Esophagus mucosa (tissue), 1 donor: ENCODE results near the gene PTOV1. TPM values are rescaled to one million over a fixed set of nuclear protein-coding genes. Genes with fewer than 3 reads are reported as not detected.

Source experiments
- ATAC-seq: fragments of 200-7000 bp; cut with Tn5 transposase; one replicate; pipeline ENCODE4 v1.9.1; 2020
- total RNA-seq: library from RNA; stranded (reverse); gene quantifications from one replicate; pipeline ENCODE4 v1.2.4, GENCODE V29; 2023
- donor health status: DM: yes; HTN: yes; CAD: no.

Gene PTOV1
- total RNA-seq, 1 donor from 2014 or later: 58.5 TPM

- no peak for ATAC-seq
These were observed 25.0 kb downstream of the PTOV1 start for GRCh38 chr19:49875857-49876421.

GRCh38 chr19:49876422-49877019, 25.6 kb downstream of the PTOV1 start:
- ATAC-seq: peak; percentile 76

DNA sequence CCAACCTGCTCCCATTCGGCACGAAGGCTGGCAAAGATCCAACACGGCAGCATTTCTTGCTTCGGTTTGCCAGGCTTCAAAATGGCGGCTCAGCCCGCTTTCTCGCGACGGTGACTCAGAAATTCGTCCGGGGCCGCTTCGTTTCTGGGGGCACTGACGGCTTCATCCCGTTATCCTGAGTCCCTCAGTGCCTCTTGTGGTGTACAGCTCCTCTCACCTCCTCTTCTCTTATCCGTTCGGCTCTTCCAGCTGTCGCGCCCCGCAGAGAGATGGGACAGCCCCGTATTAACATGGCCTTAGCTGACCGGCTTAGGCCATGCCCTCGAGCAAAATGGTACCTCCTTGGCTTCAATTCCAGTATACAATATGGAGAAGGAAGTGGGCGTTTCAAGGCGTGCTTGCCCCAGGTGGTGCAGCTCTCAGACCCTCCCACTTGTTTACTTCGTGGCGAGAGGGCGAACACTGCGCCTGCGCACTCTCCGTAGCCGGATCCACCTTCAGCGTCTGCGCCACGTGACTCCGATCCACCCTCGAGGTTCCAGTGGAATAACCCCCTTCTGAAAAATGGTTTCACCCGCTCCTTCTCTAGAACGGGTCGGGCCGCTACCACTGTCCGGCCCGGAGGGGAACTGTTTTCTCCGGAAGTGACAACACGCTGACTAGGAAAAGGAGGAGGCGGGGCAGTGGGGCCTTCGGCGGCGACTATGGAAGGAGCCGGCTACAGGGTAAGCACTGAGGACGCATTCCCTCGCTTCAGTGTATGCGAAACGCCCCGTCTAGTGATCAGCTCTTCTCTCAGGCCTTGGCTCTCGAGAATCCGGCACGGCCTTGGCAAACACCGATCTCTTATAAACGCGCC, 26.3 kb downstream of the PTOV1 start, which contains the start of the genes AKT1S1 and TBC1D17:
TSS of gene AKT1S1 (minus strand) at position 336 of the 859 bp plus-strand sequence. CDS start 4,060 bp downstream, outside the sequence.
TSS of gene TBC1D17 (plus strand) at position 683 of the 859 bp plus-strand sequence. CDS start at position 705, 22 bp downstream.
- peak; percentile 81 for ATAC-seq

GRCh38 chr19:49877879-49878743, 27.2 kb downstream of the PTOV1 start:
- peak; percentile 77 for ATAC-seq

DNA sequence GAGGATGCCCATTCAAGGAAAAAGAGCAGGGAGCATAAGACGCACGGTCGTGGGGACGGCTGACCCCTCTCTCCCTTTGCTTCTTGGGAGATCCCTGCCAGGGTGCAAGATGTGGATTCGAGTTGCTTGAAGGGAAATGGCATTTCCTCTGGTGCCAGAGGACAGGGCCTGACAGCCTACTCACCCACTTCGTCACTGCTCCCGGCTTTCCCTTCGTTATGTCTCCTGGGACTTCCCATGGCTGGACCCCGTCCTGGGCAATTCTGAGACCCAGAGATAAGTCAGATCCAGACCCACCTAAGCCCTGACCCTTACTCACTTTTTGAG, 27.7 kb downstream of the PTOV1 start:
- no peak for ATAC-seq

DNA sequence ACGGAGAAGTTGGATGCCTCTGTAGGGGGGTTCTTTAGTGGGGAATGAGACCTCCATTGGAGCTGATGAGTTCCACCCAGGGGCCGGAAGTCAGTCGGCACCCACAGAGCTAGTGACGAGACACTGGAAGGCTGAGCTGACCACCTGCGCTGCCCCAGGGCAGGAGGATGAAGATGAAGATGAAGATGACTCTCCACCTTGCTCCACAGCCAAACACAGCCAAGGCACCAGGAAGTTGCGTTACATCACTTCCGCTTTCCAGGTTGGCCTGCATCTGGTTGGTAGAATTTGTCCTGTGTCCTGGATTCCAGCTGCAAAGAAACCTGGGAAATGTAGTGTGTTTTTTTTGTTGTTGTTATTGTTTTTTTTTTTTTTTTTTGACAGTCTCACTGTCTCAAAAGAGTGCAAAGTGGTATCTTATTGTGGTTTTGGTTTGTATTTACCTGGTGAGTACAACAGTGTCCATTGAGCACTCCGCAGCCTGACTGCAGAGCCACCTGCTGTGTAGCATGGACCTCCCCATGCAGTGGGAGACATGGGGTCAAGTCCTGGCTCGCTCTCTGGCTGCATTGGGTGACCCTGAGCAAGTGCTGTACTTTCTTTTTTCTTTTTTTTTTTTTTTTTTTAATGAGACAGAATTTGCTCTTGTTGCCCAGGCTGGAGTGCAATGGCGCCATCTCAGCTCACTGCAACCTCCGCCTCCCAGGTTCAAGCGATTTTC, 28.4 kb downstream of the PTOV1 start:
- no peak for ATAC-seq

GRCh38 chr19:49880162-49880869, 29.4 kb downstream of the PTOV1 start:
- no peak for ATAC-seq

- no peak for ATAC-seq
These were observed 30.2 kb downstream of the PTOV1 start for GRCh38 chr19:49881186-49881585.

DNA sequence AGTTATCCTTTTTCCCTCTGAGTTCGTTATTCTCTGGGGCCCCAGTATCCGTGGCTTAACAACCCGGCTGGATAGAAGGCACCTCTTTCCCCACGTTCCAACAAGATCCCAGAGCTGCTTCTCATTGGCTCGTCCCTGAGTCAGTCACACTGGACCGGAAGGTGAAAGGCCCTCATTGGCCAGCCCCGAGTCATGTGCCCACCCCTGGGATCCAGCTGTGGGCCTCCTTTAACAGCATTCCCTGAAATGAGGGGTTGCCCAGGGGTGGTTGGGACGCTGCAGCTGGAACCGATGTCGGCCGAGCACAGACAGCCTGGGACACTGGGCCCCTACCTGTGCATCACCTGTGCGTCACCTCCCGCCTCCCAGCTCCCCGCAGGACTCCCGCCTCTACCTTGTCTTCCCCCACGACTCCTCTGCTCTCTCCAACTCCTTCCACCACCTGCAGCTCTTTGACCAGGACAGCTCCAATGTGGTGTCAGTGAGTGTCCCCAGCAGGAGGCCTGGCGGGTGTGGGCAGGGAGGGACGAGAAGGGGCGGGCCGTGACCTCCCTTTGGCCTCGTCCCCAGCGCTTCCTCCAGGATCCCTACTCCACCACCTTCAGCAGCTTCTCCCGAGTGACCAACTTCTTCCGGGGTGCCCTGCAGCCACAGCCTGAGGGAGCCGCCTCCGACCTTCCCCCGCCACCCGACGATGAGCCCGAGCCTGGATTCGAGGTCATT, 30.9 kb downstream of the PTOV1 start:
- no peak for ATAC-seq

DNA sequence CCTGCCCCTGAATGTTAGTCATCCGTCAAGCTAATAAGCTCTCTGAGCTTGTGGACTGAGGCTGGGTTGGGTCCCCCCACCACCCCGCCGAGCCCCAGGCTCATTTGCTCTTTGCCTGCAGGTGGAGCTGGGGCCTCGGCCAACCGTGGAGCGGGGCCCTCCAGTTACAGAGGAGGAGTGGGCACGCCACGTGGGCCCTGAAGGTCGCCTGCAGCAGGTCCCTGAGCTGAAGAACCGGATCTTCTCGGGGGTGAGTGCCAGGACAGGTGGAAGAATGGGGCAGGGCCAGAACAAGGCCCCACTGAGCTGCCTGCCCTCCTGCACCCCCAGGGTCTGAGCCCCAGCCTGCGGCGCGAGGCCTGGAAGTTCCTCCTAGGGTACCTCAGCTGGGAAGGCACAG, 31.7 kb downstream of the PTOV1 start:
- no peak for ATAC-seq

- no peak for ATAC-seq
These were observed 32.1 kb downstream of the PTOV1 start for GRCh38 chr19:49883094-49883493.

GRCh38 chr19:49884109-49884508, 33.1 kb downstream of the PTOV1 start:
- no peak for ATAC-seq

DNA sequence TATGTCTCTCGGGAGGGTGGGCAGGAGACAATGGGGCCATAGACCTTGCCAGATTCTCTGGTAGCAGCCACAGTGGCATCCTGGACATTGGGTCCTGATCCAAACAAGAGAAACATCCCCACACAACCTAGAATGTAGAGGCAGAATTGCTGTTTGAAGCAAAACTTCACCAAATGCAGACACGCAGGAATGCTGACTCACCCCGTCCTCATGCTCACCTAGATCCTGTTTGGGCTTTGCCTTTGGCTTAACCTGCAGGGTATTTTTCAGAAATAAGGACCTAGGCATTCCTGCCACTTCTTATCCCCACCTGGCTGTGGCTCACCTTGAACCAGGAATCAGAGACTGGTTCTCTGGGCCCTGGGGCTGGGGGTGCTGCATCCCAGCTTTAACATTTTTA, 33.8 kb downstream of the PTOV1 start:
- ATAC-seq: no peak

GRCh38 chr19:49887037-49887664, 36.2 kb downstream of the PTOV1 start:
- no peak for ATAC-seq

- no peak for ATAC-seq
These were observed 36.9 kb downstream of the PTOV1 start for GRCh38 chr19:49887665-49888509.

DNA sequence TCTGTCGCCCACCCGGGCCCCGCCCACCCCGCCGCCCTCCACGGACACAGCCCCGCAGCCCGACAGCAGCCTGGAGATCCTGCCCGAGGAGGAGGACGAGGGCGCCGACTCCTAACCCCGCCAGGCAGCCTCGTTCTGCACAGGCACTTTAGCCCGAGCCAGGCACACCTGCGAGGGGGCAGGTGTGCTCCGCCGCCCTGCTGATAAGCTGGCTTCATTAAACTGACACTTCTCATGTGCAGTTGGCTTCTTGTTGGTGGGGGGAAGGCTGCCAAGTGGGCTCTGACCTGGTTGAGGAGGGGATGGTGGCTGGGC, 37.5 kb downstream of the PTOV1 start:
- no peak for ATAC-seq

- no peak for ATAC-seq
These were observed 38.2 kb downstream of the PTOV1 start for GRCh38 chr19:49889038-49889686.

- peak; percentile 61 for ATAC-seq
These were observed 38.9 kb downstream of the PTOV1 start for GRCh38 chr19:49889687-49890348.
